NT2/D1 (cell line): Measurements from ENCODE around the gene VEGFC.

ENCODE experiments used
- SUZ12 ChIP-seq: IDR thresholded peaks from 2 replicates; pipeline ENCODE4 v1.6.1; 2011; ENCODE audit not compliant: insufficient read length, insufficient read depth; ENCODE audit errors: extremely low read depth
- YY1 ChIP-seq: IDR thresholded peaks from 2 replicates; pipeline ENCODE4 v1.6.1; 2011; ENCODE audit not compliant: insufficient read length, insufficient read depth
- ZNF274 ChIP-seq: IDR thresholded peaks from 2 replicates; pipeline ENCODE4 v1.6.1; 2011; ENCODE audit warnings: mild to moderate bottlenecking, low read depth, low read length

- TF ChIP-seq YY1 (no peak), ZNF274 (no peak), SUZ12 (no peak)
These were observed 964 bp downstream of the VEGFC start for GRCh38 chr4:176791591-176792325.
